GM04504 (cell line): Measurements from ENCODE around the gene CIDEA.

Source experiments
- DNase-seq: peaks from one replicate; pipeline ENCODE4 v3.0.0-alpha.2; 2012; ENCODE audit warnings: low read depth

CIDEA gene

GRCh38 chr18:12301263-12302005, 47.3 kb downstream of the CIDEA start:
- no peak for DNase-seq

- DNase-seq: no peak
Measured at GRCh38 chr18:12302391-12303147, 48.4 kb downstream of the CIDEA start.

GRCh38 chr18:12304351-12305210, 50.4 kb downstream of the CIDEA start:
- DNase-seq: no peak

- DNase-seq: no peak
Measured at GRCh38 chr18:12305211-12305610, 51.0 kb downstream of the CIDEA start.

- DNase-seq: no peak
Measured at GRCh38 chr18:12305930-12306629, 51.9 kb downstream of the CIDEA start.

- DNase-seq: peak; percentile 50
Measured at GRCh38 chr18:12306752-12307700, 52.9 kb downstream of the CIDEA start.

- DNase-seq: peak; percentile 65
Measured at GRCh38 chr18:12307701-12308385, 53.7 kb downstream of the CIDEA start, which contains the start of gene TUBB6. Gene TUBB6 (plus strand): TSS chr18:12308241. CDS start chr18:12308293, 52 bp downstream.

GRCh38 chr18:12308386-12309100, 54.4 kb downstream of the CIDEA start:
- DNase-seq: peak; percentile 76

GRCh38 chr18:12309683-12310198, 55.6 kb downstream of the CIDEA start:
- no peak for DNase-seq

GRCh38 chr18:12310762-12311161, 56.6 kb downstream of the CIDEA start:
- DNase-seq: no peak

- DNase-seq: no peak
Measured at GRCh38 chr18:12312976-12313375, 58.8 kb downstream of the CIDEA start.

- DNase-seq: no peak
Measured at GRCh38 chr18:12313530-12314245, 59.5 kb downstream of the CIDEA start.

GRCh38 chr18:12314591-12315305, 60.6 kb downstream of the CIDEA start:
- DNase-seq: no peak

GRCh38 chr18:12315490-12315889, 61.3 kb downstream of the CIDEA start:
- DNase-seq: no peak

- DNase-seq: no peak
Measured at GRCh38 chr18:12315911-12316310, 61.8 kb downstream of the CIDEA start.

GRCh38 chr18:12317664-12318333, 63.6 kb downstream of the CIDEA start:
- peak; percentile 44 for DNase-seq

- DNase-seq: no peak
Measured at GRCh38 chr18:12318334-12318697, 64.2 kb downstream of the CIDEA start.
